Bronchus fibroblast of lung (primary cell): Measurements from ENCODE around the gene RNPEP. TPM values are rescaled to one million over a fixed set of nuclear protein-coding genes. Genes with fewer than 3 reads are reported as not detected.

Experiments used
- total RNA-seq: library from RNA; depleted of rRNA; stranded (reverse); fragments of >200 nt; gene quantifications from 2 replicates; pipeline ENCODE4 v1.2.3, GENCODE V29; 2015

RNPEP gene
- total RNA-seq = 66.7 and 70.5 TPM in 2 replicates

GRCh38 chr1:201982623-201983379 lies at the start of gene RNPEP:
TSS of gene RNPEP (plus strand) at chr1:201982648. CDS start at chr1:201982667, 19 bp downstream.

GRCh38 chr1:201946224-201946908 lies 36.1 kb upstream of the RNPEP start, which contains the start of gene LMOD1:
TSS of gene LMOD1 (minus strand) at chr1:201946548. CDS start at chr1:201946340, 208 bp downstream.

GRCh38 chr1:201955009-201955728 lies 27.3 kb upstream of the RNPEP start, which contains the start of gene TIMM17A:
TSS of gene TIMM17A (plus strand) at chr1:201955503. CDS start at chr1:201955527, 24 bp downstream.

GRCh38 chr1:202010180-202011015 lies 27.9 kb downstream of the RNPEP start, which contains the start of gene ELF3:
TSS of gene ELF3 (plus strand) at chr1:202010587. CDS start at chr1:202011137, 550 bp downstream.

Other genes with a start within 250 kb of the RNPEP start
- 19.0 and 21.1 TPM in 2 replicates for gene IPO9, start 153.5 kb upstream of the RNPEP start, total RNA-seq
- 23.6 and 26.4 TPM in 2 replicates for gene SHISA4, start 93.8 kb upstream of the RNPEP start, total RNA-seq
- 2.2 and 2.4 TPM in 2 replicates for gene LMOD1, start 36.1 kb upstream of the RNPEP start, total RNA-seq
- 48.5 and 51.6 TPM in 2 replicates for gene TIMM17A, start 27.1 kb upstream of the RNPEP start, total RNA-seq
- under 0.01 and 0.17 TPM in 2 replicates for gene ELF3, start 27.9 kb downstream of the RNPEP start, total RNA-seq
- gene GPR37L1, start 140.3 kb downstream of the RNPEP start, total RNA-seq = not detected in 2 replicates
- 17.7 and 25.2 TPM in 2 replicates for gene ARL8A, start 162.1 kb downstream of the RNPEP start, total RNA-seq
- gene PTPN7, start 178.0 kb downstream of the RNPEP start, total RNA-seq = not detected in 2 replicates
- gene LGR6, start 211.2 kb downstream of the RNPEP start, total RNA-seq = under 0.01 TPM in 1 of 2 replicates, not detected in the other